Measurements from ENCODE around the gene GALNT14.

The GALNT14 gene

DNA sequence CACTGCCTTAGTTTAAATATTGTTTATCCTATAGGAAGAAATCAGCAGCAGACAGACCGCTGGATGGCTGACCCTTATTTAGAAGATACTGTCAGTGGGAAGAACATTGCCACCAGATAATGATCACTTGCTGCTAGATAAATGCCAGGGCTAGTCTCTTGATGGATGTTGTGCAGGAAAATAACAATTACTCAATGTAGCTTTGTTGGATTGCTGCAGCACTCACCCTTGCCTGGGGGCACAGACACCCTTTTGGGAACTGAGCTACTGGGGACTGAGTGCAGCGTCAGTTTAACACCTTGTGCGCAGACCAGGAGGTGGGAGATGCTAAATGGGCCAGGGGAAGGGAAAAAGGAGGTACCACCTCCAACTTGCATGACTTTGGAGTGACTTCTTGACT lies 266.8 kb downstream of the GALNT14 start:
- Histone ChIP-seq H3K27ac (no peak overlapping the region), H3K4me3 (ENCODE audit: low read depth, low read length) (no peak overlapping the region), H3K79me2 (no peaks in the 10 kb centered on the region), H2AFZ (no peak overlapping the region), H3K27me3 (ENCODE audit: control insufficient read depth, insufficient read depth, low read length) (no peaks in the 10 kb centered on the region), H3K9me3 (ENCODE audit: control insufficient read depth, low read length) (peaks cover 3% of the 10 kb centered on the region), H3K4me1 (no peaks in the 10 kb centered on the region), H3K36me3 (ENCODE audit: control insufficient read depth, insufficient read depth, low read length) (no peaks in the 10 kb centered on the region), H3K9ac (no peak overlapping the region), H3K4me2 (ENCODE audit: low read length) (no peak overlapping the region)
- TF ChIP-seq, protein P1, sequence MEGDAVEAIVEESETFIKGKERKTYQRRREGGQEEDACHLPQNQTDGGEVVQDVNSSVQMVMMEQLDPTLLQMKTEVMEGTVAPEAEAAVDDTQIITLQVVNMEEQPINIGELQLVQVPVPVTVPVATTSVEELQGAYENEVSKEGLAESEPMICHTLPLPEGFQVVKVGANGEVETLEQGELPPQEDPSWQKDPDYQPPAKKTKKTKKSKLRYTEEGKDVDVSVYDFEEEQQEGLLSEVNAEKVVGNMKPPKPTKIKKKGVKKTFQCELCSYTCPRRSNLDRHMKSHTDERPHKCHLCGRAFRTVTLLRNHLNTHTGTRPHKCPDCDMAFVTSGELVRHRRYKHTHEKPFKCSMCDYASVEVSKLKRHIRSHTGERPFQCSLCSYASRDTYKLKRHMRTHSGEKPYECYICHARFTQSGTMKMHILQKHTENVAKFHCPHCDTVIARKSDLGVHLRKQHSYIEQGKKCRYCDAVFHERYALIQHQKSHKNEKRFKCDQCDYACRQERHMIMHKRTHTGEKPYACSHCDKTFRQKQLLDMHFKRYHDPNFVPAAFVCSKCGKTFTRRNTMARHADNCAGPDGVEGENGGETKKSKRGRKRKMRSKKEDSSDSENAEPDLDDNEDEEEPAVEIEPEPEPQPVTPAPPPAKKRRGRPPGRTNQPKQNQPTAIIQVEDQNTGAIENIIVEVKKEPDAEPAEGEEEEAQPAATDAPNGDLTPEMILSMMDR (IDR thresholded peaks at IDR 0.05): no peak

DNA sequence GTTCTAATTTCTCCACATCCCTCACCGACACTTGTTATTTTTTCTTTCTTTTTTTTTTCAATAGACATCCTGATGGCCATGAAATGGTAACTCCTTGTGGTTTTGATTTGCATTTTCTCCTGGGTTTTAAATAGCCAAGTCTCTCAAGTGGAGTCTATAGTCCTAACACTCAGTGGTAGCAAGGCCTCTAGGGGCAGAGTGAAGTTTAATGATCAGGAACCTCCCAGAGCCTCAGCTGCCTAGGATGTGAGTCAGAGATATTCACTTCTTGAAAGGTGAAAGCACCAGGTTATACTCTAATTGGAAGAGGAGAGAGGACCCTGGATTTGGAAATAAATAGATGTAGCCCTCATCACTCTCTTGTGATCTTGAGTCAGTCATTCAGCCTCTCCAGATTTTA lies 268.3 kb downstream of the GALNT14 start:
- H3K79me2 ChIP-seq: no peaks in the 10 kb centered on the region
- H3K4me1 ChIP-seq: peaks cover 9% of the 10 kb centered on the region

DNA sequence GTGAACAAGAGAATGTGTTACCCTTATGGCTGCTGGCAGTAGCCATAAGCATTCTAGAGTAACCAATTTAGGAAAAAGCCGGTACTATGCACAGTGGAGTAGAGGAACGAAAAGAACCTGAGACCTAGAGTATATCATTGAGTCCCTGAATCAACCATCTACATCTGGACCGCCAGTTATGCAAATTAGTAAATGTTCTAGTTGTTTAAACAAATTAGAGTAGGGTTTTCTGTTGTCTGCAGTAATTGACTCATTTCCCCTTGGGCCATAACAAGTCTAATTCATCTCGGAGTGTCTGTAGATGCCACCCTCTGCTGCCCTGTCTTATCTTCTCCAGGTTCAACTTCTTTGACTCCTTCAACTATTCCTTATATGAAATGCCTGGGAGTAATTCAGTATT lies 270.9 kb downstream of the GALNT14 start:
- Histone ChIP-seq H3K4me2 (ENCODE audit: low read length) (no peak overlapping the region), H3K79me2 (no peaks in the 10 kb centered on the region), H2AFZ (no peak overlapping the region), H3K4me3 (ENCODE audit: low read depth, low read length) (no peak overlapping the region), H3K27ac (no peak overlapping the region), H3K4me1 (peaks cover 9% of the 10 kb centered on the region), H3K9ac (no peak overlapping the region), H3K27me3 (ENCODE audit: control insufficient read depth, insufficient read depth, low read length) (no peaks in the 10 kb centered on the region), H3K9me3 (ENCODE audit: control insufficient read depth, low read length) (no peaks in the 10 kb centered on the region), H3K36me3 (ENCODE audit: control insufficient read depth, insufficient read depth, low read length) (no peaks in the 10 kb centered on the region)
- TF ChIP-seq, protein P1 (IDR thresholded peaks at IDR 0.05): no peak

More for the DNA sequence above, 268.3 kb downstream of the GALNT14 start:
- no peak overlapping the region for H3K4me2 ChIP-seq (ENCODE audit: low read length)
- no peaks in the 10 kb centered on the region for H3K27me3 ChIP-seq (ENCODE audit: control insufficient read depth, insufficient read depth, low read length)
- H3K9ac ChIP-seq: no peak overlapping the region
- H3K9me3 ChIP-seq (ENCODE audit: control insufficient read depth, low read length): peaks cover 3% of the 10 kb centered on the region
- H3K36me3 ChIP-seq (ENCODE audit: control insufficient read depth, insufficient read depth, low read length): no peaks in the 10 kb centered on the region
- H3K4me3 ChIP-seq (ENCODE audit: low read depth, low read length): no peak overlapping the region
- H2AFZ ChIP-seq: no peak overlapping the region
- no peak overlapping the region for H3K27ac ChIP-seq
- TF ChIP-seq, protein P1 (IDR thresholded peaks at IDR 0.05): no peak

DNA sequence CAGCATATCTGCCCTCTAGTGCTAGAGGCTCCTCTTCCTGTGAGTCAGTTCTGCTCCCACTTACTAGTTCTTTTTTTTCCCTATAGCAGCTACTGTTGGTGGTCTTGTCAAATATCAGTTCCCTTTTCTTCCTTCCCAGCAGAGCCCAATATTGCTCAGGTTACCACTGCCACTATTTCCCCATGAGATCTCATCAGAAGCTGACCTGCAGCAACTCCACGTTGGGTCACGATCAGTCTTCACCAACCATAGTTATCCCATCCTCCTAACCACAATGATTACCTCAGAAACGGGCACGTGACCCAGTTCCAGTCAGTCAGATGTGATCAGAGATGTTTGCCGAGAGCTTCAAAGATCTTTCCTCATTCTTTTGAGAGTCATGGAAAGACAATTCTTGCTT lies 271.3 kb downstream of the GALNT14 start:
- Histone ChIP-seq H3K9me3 (ENCODE audit: control insufficient read depth, low read length) (no peaks in the 10 kb centered on the region), H3K27me3 (ENCODE audit: control insufficient read depth, insufficient read depth, low read length) (no peaks in the 10 kb centered on the region), H3K4me3 (ENCODE audit: low read depth, low read length) (no peak overlapping the region), H2AFZ (no peak overlapping the region), H3K79me2 (no peaks in the 10 kb centered on the region), H3K27ac (no peak overlapping the region), H3K9ac (no peak overlapping the region), H3K4me1 (peaks cover 9% of the 10 kb centered on the region), H3K36me3 (ENCODE audit: control insufficient read depth, insufficient read depth, low read length) (no peaks in the 10 kb centered on the region), H3K4me2 (ENCODE audit: low read length) (no peak overlapping the region)
- TF ChIP-seq, protein P1 (IDR thresholded peaks at IDR 0.05): no peak

DNA sequence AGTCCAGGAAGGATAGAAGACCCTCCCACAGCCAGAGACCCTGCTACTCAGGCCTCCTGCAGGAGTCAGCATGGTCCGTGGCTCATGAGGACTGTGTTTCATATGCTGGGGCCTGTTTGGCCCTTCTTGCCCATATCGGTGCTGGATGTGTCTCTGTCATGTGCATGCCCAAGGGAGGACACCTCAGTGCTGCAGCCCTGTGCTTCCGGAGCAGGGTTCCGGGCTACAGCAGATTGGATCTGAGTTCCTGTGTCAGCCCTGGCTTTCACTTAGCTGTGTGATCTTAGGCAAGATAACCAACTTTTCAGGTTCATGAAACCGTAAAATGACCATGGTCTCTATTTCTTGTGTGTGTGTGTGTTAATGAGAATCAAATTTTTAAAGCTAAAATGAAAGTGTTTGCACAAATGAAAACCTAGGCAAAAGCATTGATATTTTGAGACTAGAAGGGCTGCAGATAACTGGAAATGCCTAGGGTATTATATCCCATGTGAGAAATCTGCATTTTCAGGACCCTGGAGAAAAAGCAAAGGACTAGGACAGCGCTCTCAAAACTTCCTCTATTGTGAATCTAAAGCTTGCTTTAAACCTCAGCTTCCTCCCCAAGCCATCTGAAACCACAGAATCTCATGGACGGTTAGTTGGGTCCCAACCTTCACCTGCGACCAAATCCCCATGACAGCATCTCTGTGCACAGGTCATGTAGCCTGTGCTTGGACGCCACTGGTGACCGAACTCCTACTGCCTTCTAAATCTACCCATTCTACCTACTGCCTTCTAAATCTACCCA lies 272.2 kb downstream of the GALNT14 start:
- no peak overlapping the region for H3K9ac ChIP-seq
- H3K79me2 ChIP-seq: no peaks in the 10 kb centered on the region
- H3K9me3 ChIP-seq (ENCODE audit: control insufficient read depth, low read length): no peaks in the 10 kb centered on the region
- no peak overlapping the region for H3K4me2 ChIP-seq (ENCODE audit: low read length)
- H3K4me3 ChIP-seq (ENCODE audit: low read depth, low read length): no peak overlapping the region
- H3K36me3 ChIP-seq (ENCODE audit: control insufficient read depth, insufficient read depth, low read length): no peaks in the 10 kb centered on the region
- peaks cover 9% of the 10 kb centered on the region for H3K4me1 ChIP-seq
- no peaks in the 10 kb centered on the region for H3K27me3 ChIP-seq (ENCODE audit: control insufficient read depth, insufficient read depth, low read length)
- TF ChIP-seq, protein P1 (IDR thresholded peaks at IDR 0.05): no peak
- H2AFZ ChIP-seq: peak overlapping the region; percentile 89
- peak overlapping the region; percentile 22 for H3K27ac ChIP-seq

Measured in parathyroid adenoma (tissue), 2 donors.